DND-41 (cell line): ENCODE measurements around the gene MBOAT1.

Experiments
- EZH2 ChIP-seq: IDR thresholded peaks from 3 replicates; pipeline ENCODE4 v1.6.1; 2012; ENCODE audit warnings: borderline replicate concordance, low read depth, mild to moderate bottlenecking, moderate library complexity, low read length, inconsistent platforms; ENCODE audit not compliant: severe bottlenecking
- TF ChIP-seq, protein P1 (sequence below): IDR thresholded peaks from 2 replicates; pipeline ENCODE4 v1.5.1; 2012; ENCODE audit warnings: borderline replicate concordance, low read length, moderate library complexity, mild to moderate bottlenecking; ENCODE audit not compliant: poor library complexity, severe bottlenecking; ENCODE audit errors: extremely low read depth

DNA sequence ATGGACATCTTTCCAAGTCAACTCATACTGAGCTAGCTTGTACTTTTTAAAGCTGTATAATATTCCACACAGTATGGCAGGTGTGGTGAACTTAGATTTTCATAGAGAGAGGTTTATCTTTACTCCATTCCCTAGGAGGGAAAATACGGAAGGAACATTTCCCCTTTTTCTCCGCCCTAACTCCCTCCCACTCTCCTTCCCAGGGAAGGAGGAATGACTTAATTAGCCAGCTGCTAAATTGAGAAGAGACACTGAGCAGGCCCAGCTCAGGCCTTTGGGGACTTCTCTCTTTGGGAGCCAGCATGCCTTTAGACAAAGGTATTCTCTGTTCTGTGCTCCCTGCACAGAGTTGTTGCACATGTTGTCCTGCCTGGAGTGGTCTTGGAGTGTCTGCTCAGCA is 46.1 kb downstream of the MBOAT1 start:
- TF ChIP-seq, protein P1, sequence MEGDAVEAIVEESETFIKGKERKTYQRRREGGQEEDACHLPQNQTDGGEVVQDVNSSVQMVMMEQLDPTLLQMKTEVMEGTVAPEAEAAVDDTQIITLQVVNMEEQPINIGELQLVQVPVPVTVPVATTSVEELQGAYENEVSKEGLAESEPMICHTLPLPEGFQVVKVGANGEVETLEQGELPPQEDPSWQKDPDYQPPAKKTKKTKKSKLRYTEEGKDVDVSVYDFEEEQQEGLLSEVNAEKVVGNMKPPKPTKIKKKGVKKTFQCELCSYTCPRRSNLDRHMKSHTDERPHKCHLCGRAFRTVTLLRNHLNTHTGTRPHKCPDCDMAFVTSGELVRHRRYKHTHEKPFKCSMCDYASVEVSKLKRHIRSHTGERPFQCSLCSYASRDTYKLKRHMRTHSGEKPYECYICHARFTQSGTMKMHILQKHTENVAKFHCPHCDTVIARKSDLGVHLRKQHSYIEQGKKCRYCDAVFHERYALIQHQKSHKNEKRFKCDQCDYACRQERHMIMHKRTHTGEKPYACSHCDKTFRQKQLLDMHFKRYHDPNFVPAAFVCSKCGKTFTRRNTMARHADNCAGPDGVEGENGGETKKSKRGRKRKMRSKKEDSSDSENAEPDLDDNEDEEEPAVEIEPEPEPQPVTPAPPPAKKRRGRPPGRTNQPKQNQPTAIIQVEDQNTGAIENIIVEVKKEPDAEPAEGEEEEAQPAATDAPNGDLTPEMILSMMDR: no peak
- no peak for TF ChIP-seq EZH2
